ENCODE measurements around the gene EPN1. TPM values are rescaled to one million over a fixed set of nuclear protein-coding genes. Genes with fewer than 3 reads are reported as not detected.
A peak's percentile ranks its signal among the peaks of the same experiment; 100 is the strongest.

EPN1 gene
- total and polyA plus RNA-seq, 2 of the 8 experiments (the other 6 are each of a cell fraction or from before 2014, with no cell fraction given) = 49.6 to 200 TPM

GRCh38 chr19:55674841-55675660, at the start of gene EPN1 (continued):
- TF ChIP-seq KDM1A (IDR thresholded peaks at IDR 0.05; ENCODE audit: borderline replicate concordance, low read length) (no peak), CBX5 (IDR thresholded peaks at IDR 0.05; ENCODE audit: low read depth, low read length) (no peak), HDAC2 (IDR thresholded peaks at IDR 0.05; ENCODE audit: borderline replicate concordance in 1 of 2, low read depth in 2 of 2, low read length in 2 of 2) (0 out of 4 replicates have a peak, but pooled peaks of 1 of the 2 experiments have one; percentile 17), SIRT6 (IDR thresholded peaks at IDR 0.05; ENCODE audit: low read length) (no peak), SP2 (IDR thresholded peaks at IDR 0.05; ENCODE audit: low read length) (no peak), MAFK (IDR thresholded peaks at IDR 0.05; ENCODE audit: low read depth, low read length) (no peak), TCF12 (IDR thresholded peaks at IDR 0.05; ENCODE audit: low read depth, low read length) (no peak), SRF (IDR thresholded peaks at IDR 0.05; ENCODE audit: low read depth, low read length) (no peak), BCL11A (IDR thresholded peaks at IDR 0.05; ENCODE audit: low read depth in 2 of 2, low read length in 2 of 2) (no peak), RBBP5 (IDR thresholded peaks at IDR 0.05; ENCODE audit: borderline replicate concordance, low read depth, low read length) (peak; percentile 47; the same call in 1 of the 2 replicates), PHF8 (conservative IDR thresholded peaks at IDR 0.05; ENCODE audit: low read depth, low read length) (peak; percentile 75), RNF2 (IDR thresholded peaks at IDR 0.05; ENCODE audit: borderline replicate concordance, low read depth, low read length, missing control alignments, poor library complexity, severe bottlenecking) (no peak), NANOG (IDR thresholded peaks at IDR 0.05; ENCODE audit: insufficient read depth, low read depth, low read length, poor library complexity, severe bottlenecking) (no peak), JUND (IDR thresholded peaks at IDR 0.05; ENCODE audit: low read length) (no peak), POLR2A (IDR thresholded peaks at IDR 0.05; ENCODE audit: control extremely low read depth in 1 of 2, low read depth in 2 of 2, low read length in 2 of 2) (peak; percentile 5 to 80), NRF1 (IDR thresholded peaks at IDR 0.05; ENCODE audit: low read depth, low read length) (no peak), TAF7 (optimal IDR thresholded peaks at IDR 0.05; ENCODE audit: borderline replicate concordance, low read depth, low read length) (no peak), EP300 (IDR thresholded peaks at IDR 0.05; ENCODE audit: borderline replicate concordance in 1 of 2, low read depth in 2 of 2, low read length in 2 of 2) (no peak), RAD21 (IDR thresholded peaks at IDR 0.05 in 1 of 2, conservative IDR thresholded peaks at IDR 0.05 in 1 of 2; ENCODE audit: low read depth in 2 of 2, low read length in 2 of 2) (no peak), SP4 (IDR thresholded peaks at IDR 0.05; ENCODE audit: low read length) (no peak)

Data from H1 (cell line).